IMR-90 (cell line): ENCODE measurements around the gene MALAT1. TPM values are rescaled to one million over a fixed set of nuclear protein-coding genes. Genes with fewer than 3 reads are reported as not detected.

Experiments used
- ATAC-seq: fragments of 200-7000 bp; cut with Tn5 transposase; 2 replicates; pipeline ENCODE4 v1.9.1; 2020; ENCODE audit warnings: low read depth, mild to moderate bottlenecking, moderate library complexity
- BruUV-seq: library from RNA; stranded (reverse); fragments of 400-500 nt; replicated peaks from 2 replicates; lab custom pipeline; 2021; lab: Mats Ljungman, UMichigan
- CTCF ChIA-PET: fragments of 300-600 bp; formaldehyde crosslinking; extraction: SDS; loops from one replicate; lab custom pipeline; 2021; ENCODE audit warnings: antibody characterized with exemption; lab: Yijun Ruan, JAX
- POLR2A ChIA-PET: fragments of 300-600 bp; sonication (Branson Sonifier 250); formaldehyde crosslinking; loops from one replicate; lab custom pipeline; 2022; ENCODE audit warnings: antibody characterized with exemption; ENCODE audit not compliant: unreplicated experiment; lab: Charles Lee
- DNase-seq: peaks from one replicate; pipeline ENCODE4 v3.0.0; 2013
- H2AFZ ChIP-seq: replicated peaks from 2 replicates; pipeline ENCODE3; 2013; ENCODE audit warnings: low read length, mild to moderate bottlenecking; ENCODE audit not compliant: poor library complexity
- H2AK5ac ChIP-seq: 2 replicates; pipeline ENCODE4 v1.6.1; 2013; ENCODE audit warnings: low read depth, low read length, inconsistent platforms
- H2AK9ac ChIP-seq: replicated peaks from 2 replicates; pipeline ENCODE3; 2013; ENCODE audit warnings: mild to moderate bottlenecking, low read depth, low read length, moderate library complexity; ENCODE audit not compliant: poor library complexity
- H2BK120ac ChIP-seq: 2 replicates; pipeline ENCODE4 v1.6.1; 2013; ENCODE audit warnings: low read depth, low read length, inconsistent platforms
- H2BK15ac ChIP-seq: 3 replicates; pipeline ENCODE4 v1.6.1; 2013; ENCODE audit warnings: low read depth, low read length, inconsistent platforms
- H2BK20ac ChIP-seq: 2 replicates; pipeline ENCODE4 v1.6.1; 2013; ENCODE audit warnings: low read depth, mild to moderate bottlenecking, inconsistent platforms, low read length, moderate library complexity
- H2BK5ac ChIP-seq: 2 replicates; pipeline ENCODE4 v1.6.1; 2013; ENCODE audit warnings: mild to moderate bottlenecking, low read depth, low read length, inconsistent platforms; ENCODE audit not compliant: poor library complexity, severe bottlenecking
- H3K14ac ChIP-seq: replicated peaks from 2 replicates; pipeline ENCODE4 v1.6.1; 2013; ENCODE audit warnings: low read depth, low read length, inconsistent platforms
- H3K18ac ChIP-seq: 2 replicates; pipeline ENCODE4 v1.6.1; 2013; ENCODE audit warnings: low read depth, low read length, control low read depth
- H3K23ac ChIP-seq: 2 replicates; pipeline ENCODE4 v1.6.1; 2013; ENCODE audit warnings: low read depth, low read length, inconsistent platforms
- H3K27ac ChIP-seq: 2 replicates; pipeline ENCODE4 v1.5.1; 2013; ENCODE audit warnings: mild to moderate bottlenecking, control low read depth, low read length; ENCODE audit not compliant: insufficient read depth
- H3K27me3 ChIP-seq: 2 replicates; pipeline ENCODE4 v1.6.1; 2013; ENCODE audit warnings: low read length; ENCODE audit not compliant: control insufficient read depth, insufficient read depth
- H3K36me3 ChIP-seq: 2 replicates; pipeline ENCODE4 v1.6.1; 2013; ENCODE audit warnings: low read length, mixed read lengths; ENCODE audit not compliant: control insufficient read depth, insufficient read depth
- H3K4ac ChIP-seq: 2 replicates; pipeline ENCODE4 v1.6.1; 2013; ENCODE audit warnings: low read depth, low read length, inconsistent platforms
- H3K4me1 ChIP-seq: 2 replicates; pipeline ENCODE4 v1.6.1; 2013; ENCODE audit warnings: low read length, mixed read lengths; ENCODE audit not compliant: control insufficient read depth, insufficient read depth
- H3K4me2 ChIP-seq: 2 replicates; pipeline ENCODE4 v1.6.1; 2013; ENCODE audit warnings: low read depth, mild to moderate bottlenecking, control low read depth, low read length, moderate library complexity
- H3K4me3 ChIP-seq: 2 replicates; pipeline ENCODE4 v1.5.1; 2013; ENCODE audit warnings: low read depth, mild to moderate bottlenecking, control low read depth, low read length, moderate library complexity; ENCODE audit not compliant: insufficient read depth
- H3K56ac ChIP-seq: 2 replicates; pipeline ENCODE4 v1.6.1; 2013; ENCODE audit warnings: low read length, inconsistent platforms; ENCODE audit not compliant: insufficient read depth; ENCODE audit errors: extremely low read depth
- H3K79me1 ChIP-seq, 2 experiments: 2 replicates each; pipeline ENCODE4 v1.6.1; 2013; ENCODE audit warnings: low read length in 2 of 2, inconsistent platforms in 1 of 2, low read depth in 1 of 2
- H3K9ac ChIP-seq: 2 replicates; pipeline ENCODE4 v1.6.1; 2013; ENCODE audit warnings: low read depth, low read length, control low read depth
- H3K9me1 ChIP-seq: 2 replicates; pipeline ENCODE4 v1.6.1; 2013; ENCODE audit warnings: low read length, inconsistent platforms; ENCODE audit not compliant: insufficient read depth
- H3K9me3 ChIP-seq: 2 replicates; pipeline ENCODE4 v1.6.1; 2013; ENCODE audit warnings: low read length; ENCODE audit not compliant: control insufficient read depth, insufficient read depth
- H4K20me1 ChIP-seq: 2 replicates; pipeline ENCODE4 v1.6.1; 2013; ENCODE audit warnings: low read length, inconsistent platforms; ENCODE audit not compliant: insufficient read depth
- H4K5ac ChIP-seq: 2 replicates; pipeline ENCODE4 v1.6.1; 2013; ENCODE audit warnings: mild to moderate bottlenecking, low read depth, low read length, control low read depth
- H4K8ac ChIP-seq, 2 experiments: 2 replicates each; pipeline ENCODE4 v1.6.1; 2013; ENCODE audit warnings: low read depth in 2 of 2, low read length in 2 of 2, control low read depth in 1 of 2, inconsistent platforms in 1 of 2
- H4K91ac ChIP-seq: 2 replicates; pipeline ENCODE4 v1.6.1; 2013; ENCODE audit warnings: low read depth, low read length, inconsistent platforms; ENCODE audit not compliant: insufficient read depth
- FOS ChIP-seq: fragments of 150-350 bp; IDR thresholded peaks from 2 replicates; pipeline ENCODE4 v1.6.1; 2016; ENCODE audit warnings: low read depth, low read length
- POLR2A ChIP-seq: IDR thresholded peaks from 2 replicates; pipeline ENCODE4 v1.6.1; 2012; ENCODE audit warnings: mild to moderate bottlenecking, low read depth, low read length
- RAD21 ChIP-seq: IDR thresholded peaks from 2 replicates; pipeline ENCODE4 v1.6.1; 2012; ENCODE audit warnings: low read length, improper control_type of control experiment
- USF2 ChIP-seq: fragments of 150-350 bp; IDR thresholded peaks from 2 replicates; pipeline ENCODE4 v1.6.1; 2017; ENCODE audit warnings: mild to moderate bottlenecking, antibody characterized with exemption, low read length, low read depth
- WGBS, 2 experiments: methylation state at CpG; one replicate each; pipeline versions ENCODE4 v1.1.5 to v1.1.7; 2013; ENCODE audit warnings: missing lambda C conversion rate in 2 of 2; ENCODE audit not compliant: insufficient read length in 1 of 2; ENCODE audit errors: extremely low coverage in 2 of 2; 5-methylcytosine and 5-hydroxymethylcytosine counted together
- dilution Hi-C: fragments of 300-500 bp; cut with HindIII; formaldehyde crosslinking; loops from one replicate; pipeline ENCODE4 v1.14.3; 2018; ENCODE audit warnings: low sequenced_read_pairs; ENCODE audit not compliant: unreplicated experiment
- in situ Hi-C: fragments of 300-500 bp; cut with MboI; formaldehyde crosslinking; loops from 3 replicates; pipeline ENCODE4 v1.14.3; 2019; ENCODE audit warnings: low sequenced_read_pairs, inconsistent platforms, mixed read lengths
- intact Hi-C: fragments of 100-400 bp; cut with micrococcal nuclease; formaldehyde crosslinking; loops from 2 replicates; pipeline ENCODE4 v1.10.0; 2022
- polyA plus RNA-seq, 3 experiments: library from polyadenylated mRNA; depleted of rRNA; stranded (reverse); fragments of >200 nt; gene quantifications; 2 replicates each; pipeline ENCODE4 v1.2.3, GENCODE V29; 2012; ENCODE audit warnings: low replicate concordance in 1 of 3
- total RNA-seq: library from RNA; depleted of rRNA; stranded (reverse); fragments of >200 nt; gene quantifications from 2 replicates; pipeline ENCODE4 v1.2.3, GENCODE V29; 2012

The MALAT1 gene
- total and polyA plus RNA-seq, 2 of the 4 experiments (the other 2 are of a cell fraction): 636 to 3,569 TPM

- no peaks in the 10 kb centered on the region for H3K27me3 ChIP-seq
- DNase-seq: no peak
- dilution Hi-C loops: no loop called here
- ChIA-PET POLR2A (no interaction called here), CTCF (no interaction called here)
- no peak overlapping the region for H4K91ac ChIP-seq
- no peak overlapping the region for H4K5ac ChIP-seq
- H2AK9ac ChIP-seq: peak overlapping the region; percentile 48
- no peak overlapping the region for H3K9ac ChIP-seq
- H2AK5ac ChIP-seq: no peak overlapping the region
- H3K4ac ChIP-seq: no peak overlapping the region
- peaks cover 5% of the 10 kb centered on the region; the same call in 1 of the 2 replicates for H3K4me1 ChIP-seq
- 89% methylated on average over 9 of the region's 18 CpGs; no CpG with 5 or more reads in 1 of the 2 experiments for WGBS, 2 experiments
- H2BK5ac ChIP-seq: no peak overlapping the region
- H3K4me2 ChIP-seq: no peak overlapping the region
- H3K36me3 ChIP-seq: peaks cover 54% of the 10 kb centered on the region
- no peak overlapping the region for H3K14ac ChIP-seq
- H4K8ac ChIP-seq: no peak overlapping the region
- no peak overlapping the region for H3K4me3 ChIP-seq
- H3K9me3 ChIP-seq: no peaks in the 10 kb centered on the region
- peak overlapping the region; percentile 37 for H2AFZ ChIP-seq
- H3K79me1 ChIP-seq: peaks cover 0 to 21% of the 10 kb centered on the region in 2 experiments
- in situ Hi-C loops: no loop called here
- H2BK20ac ChIP-seq: no peak overlapping the region
- H3K27ac ChIP-seq: no peak overlapping the region
- no peak overlapping the region for H2BK15ac ChIP-seq
- H3K9me1 ChIP-seq: peaks cover 4% of the 10 kb centered on the region; the same call in 1 of the 2 replicates
- H2BK120ac ChIP-seq: no peak overlapping the region
- H3K18ac ChIP-seq: no peak overlapping the region
- no peak overlapping the region for H3K23ac ChIP-seq
- no peak for TF ChIP-seq RAD21
- TF ChIP-seq FOS: no peak
- TF ChIP-seq POLR2A: no peak
- no peak for TF ChIP-seq USF2
- peaks cover 20% of the 10 kb centered on the region for H4K20me1 ChIP-seq
- intact Hi-C loops: no loop called here
- H3K56ac ChIP-seq: no peak overlapping the region
- ATAC-seq: no peak
- BruUV-seq: no TSS peak
Measured at GRCh38 chr11:65537620-65538231, 38.9 kb downstream of the MALAT1 start.
